ENCODE measurements around the gene SPRR2D.
"Not testable (repeated sequence)": the region's sequence is repeated elsewhere in the genome, so short reads cannot be mapped to it uniquely, and the experiment has no call there.

SPRR2D gene

GRCh38 chr1:153040950-153041631 is at the start of gene SPRR2D:
Gene SPRR2D (minus strand): TSS chr1:153041120. CDS start chr1:153040346, 774 bp downstream.
- no peak for DNase-seq

DNA sequence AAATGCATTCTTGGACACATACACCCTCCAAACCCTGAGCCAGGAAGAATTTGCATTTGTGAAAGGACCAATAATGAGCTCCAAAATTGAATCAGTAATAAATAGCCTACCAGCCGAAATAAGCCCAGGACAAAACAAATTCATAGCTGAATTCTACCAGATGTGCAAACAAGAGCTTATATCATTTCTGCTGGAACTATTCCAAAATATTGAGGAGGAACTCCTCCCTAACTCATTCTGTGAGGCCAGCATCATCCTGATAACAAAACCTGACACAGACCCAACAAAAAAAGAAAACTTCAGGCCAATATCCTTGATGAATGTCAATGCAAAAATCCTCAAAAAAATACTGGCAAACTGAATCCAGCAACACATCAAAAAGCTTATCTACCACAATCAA is 46.7 kb upstream of the SPRR2D start:
- DNase-seq: no peak

- DNase-seq: no peak
These were observed 40.8 kb upstream of the SPRR2D start for GRCh38 chr1:153081736-153082135.

DNA sequence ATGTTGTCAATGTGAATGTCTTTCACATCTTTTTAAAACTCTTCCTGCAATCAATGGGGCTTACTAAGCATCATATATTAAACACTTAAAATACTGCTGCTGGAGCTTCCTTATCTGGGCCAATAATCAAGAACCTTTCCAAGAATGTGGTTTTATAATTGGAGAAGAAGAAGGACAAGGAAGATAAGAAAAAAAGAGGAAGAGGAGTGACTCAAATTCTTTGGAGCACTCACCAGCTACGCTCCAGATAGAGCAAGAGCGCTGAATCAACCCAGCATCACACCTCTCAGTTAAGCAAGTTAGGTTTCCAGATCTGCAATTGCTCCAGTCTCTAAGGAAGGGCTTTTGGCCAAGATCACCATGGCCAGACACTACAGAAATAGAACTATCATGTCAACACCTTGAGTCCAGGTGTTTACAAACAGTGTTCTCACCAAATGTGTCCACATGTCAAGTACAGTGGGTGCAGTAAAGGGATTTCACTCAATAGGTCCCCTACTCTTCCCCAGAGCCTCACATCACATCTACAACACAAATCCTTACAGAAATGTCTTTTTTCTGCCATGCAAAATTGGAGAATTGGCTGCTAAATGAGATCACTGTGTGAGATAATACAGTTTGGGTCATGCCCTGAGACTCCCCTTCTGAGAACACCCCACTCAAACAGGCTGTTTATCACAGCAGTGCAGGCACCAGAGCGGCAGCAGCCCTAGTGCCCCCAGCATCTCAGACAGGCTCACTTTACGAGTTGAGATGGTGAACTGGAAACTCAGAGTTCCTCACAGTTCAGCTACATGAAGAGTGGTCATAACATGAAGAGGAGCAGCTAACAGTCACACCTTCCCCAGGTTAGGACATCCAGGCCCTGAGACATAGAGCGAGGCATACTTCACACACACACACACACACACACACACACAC is 32.1 kb upstream of the SPRR2D start:
- no peak for DNase-seq

- DNase-seq: no peak
These were observed 30.6 kb upstream of the SPRR2D start, which contains the start of gene SPRR2B for GRCh38 chr1:153071511-153071910. Gene SPRR2B (minus strand): TSS chr1:153071611. CDS start chr1:153070839, 772 bp downstream.

GRCh38 chr1:153070243-153070642 is 29.3 kb upstream of the SPRR2D start:
- DNase-seq: no peak

- DNase-seq: no peak
These were observed 18.2 kb upstream of the SPRR2D start for GRCh38 chr1:153058826-153059784.

DNA sequence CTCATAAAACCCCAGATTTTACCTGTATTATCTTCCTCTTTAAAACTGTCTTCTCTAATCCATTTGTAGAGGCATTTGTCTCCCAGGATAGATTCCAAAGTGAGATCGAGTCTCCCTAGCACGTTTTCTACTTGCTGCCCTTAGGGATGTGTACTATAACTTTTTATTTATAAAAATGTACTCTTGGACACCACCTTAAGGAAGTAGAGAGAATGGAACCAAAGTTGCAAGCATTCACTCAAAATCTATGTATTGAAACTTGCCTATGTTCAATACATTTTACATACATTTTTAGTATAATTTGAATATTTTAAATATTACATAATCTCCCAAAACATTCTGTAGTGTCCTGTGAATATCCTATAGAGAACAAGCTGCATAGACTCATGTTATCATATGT is 17.2 kb upstream of the SPRR2D start:
- DNase-seq: no peak

- no peak for DNase-seq
These were observed 16.5 kb upstream of the SPRR2D start, which contains the start of gene SPRR2A for GRCh38 chr1:153057375-153057774. Gene SPRR2A (minus strand): TSS chr1:153057512. CDS start chr1:153056735, 777 bp downstream.

DNA sequence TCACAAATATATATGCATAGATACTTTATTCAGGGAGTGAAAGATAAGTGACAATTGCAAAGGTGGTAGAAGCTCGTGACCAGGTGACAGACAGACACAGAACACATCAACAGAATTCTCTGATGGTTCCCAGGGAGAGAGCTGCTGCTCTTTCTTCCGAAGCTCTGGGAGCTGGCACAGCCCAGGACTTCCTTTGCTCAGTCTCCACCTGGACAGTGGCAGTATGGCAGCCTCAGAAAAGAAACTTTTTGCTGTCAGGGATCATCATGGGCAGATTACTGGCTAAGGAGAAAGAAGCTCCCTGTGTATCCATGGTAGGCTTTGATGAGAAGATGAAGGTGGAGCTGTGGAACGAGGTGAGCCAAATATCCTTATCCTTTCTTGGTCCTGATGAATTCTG is 15.2 kb upstream of the SPRR2D start:
- not testable (repeated sequence) for DNase-seq

DNA sequence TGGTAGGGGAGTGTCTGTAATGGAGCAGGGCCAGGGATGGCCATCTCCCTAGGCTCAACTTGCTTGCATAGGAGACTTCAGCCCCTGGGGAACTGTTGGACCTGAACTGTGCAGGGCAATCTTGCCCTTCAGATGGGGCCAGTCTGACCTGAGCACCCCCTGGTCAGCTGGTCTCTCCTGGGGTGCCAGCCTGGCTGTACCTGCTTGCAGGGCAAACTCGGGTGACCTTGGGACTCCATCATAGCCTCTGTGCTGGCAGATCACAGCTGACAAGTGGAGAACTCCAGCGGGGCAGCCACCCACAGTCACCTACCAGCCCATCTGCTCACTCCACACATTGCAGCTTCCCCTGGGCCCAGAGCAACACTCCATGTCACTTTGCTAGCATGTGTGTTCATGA is 8.3 kb upstream of the SPRR2D start:
- no peak for DNase-seq

- DNase-seq: no peak
These were observed 5.7 kb downstream of the SPRR2D start for GRCh38 chr1:153035211-153035610.

GRCh38 chr1:153032677-153033308 is 8.1 kb downstream of the SPRR2D start:
- DNase-seq: no peak

- DNase-seq: no peak
These were observed 8.8 kb downstream of the SPRR2D start for GRCh38 chr1:153032073-153032472.

DNA sequence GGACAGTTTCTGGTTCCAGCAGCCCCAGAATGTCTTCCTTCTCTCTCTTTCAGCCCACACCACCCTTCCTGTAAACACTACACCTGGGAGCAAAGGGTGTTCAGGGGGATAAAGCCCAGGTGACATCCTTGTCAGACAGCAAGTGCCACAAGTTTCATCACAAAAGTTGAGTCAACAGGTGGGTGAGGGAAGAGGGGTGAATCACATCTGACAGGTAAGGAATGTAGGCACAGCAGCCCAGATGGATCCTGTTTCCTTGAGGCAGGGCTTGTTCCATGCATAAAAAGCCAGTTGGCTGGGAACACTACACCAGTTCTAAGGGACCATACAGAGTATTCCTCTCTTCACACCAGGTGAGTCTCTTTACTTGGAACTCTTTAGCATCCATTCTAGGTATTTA is 10.0 kb downstream of the SPRR2D start, which contains the start of gene SPRR1B:
Gene SPRR1B (plus strand): TSS at position 309 of the 400 bp plus-strand sequence. CDS start 1,143 bp downstream, outside the sequence.
- no peak for DNase-seq

GRCh38 chr1:153028766-153029165 is 12.2 kb downstream of the SPRR2D start:
- DNase-seq: no peak

DNA sequence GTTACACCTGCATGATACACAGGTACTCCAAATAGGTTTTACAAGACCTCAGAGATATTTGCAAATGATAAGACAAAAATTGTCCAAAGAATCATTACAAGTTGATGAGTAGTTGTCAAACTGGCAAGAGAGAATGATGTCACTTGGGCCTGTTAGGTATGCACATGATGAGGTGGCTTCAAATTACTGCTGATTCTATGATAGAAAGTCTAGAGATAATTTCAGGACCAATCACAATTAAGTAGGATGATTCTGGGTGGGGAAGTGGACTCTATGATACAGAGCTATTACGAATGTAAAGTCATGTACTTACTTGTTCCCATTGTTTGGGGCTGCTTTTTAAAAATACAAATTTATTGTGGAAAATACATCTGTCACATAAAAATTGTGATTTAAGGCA is 15.1 kb downstream of the SPRR2D start:
- DNase-seq: no peak

DNA sequence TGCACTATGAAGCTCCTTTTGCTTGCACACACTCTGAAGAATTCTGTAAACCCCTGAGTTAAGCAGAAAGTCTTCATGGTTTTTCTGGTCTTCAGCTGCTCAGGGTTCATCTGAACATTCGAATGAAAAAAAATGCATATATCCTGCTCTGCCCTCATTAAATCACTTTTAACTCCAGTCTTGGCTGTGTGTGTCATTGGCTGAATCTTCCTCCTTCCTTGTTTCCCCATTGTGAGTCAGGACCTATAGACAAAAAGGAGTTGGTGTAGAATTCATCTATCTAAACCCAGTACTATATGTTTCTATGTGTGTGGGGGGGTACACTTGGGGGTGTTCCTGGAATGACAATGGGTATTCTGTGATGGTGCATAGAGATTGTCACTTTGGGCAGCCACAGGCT is 16.5 kb downstream of the SPRR2D start:
- DNase-seq: no peak

GRCh38 chr1:153023109-153023508 is 17.8 kb downstream of the SPRR2D start:
- DNase-seq: no peak

DNA sequence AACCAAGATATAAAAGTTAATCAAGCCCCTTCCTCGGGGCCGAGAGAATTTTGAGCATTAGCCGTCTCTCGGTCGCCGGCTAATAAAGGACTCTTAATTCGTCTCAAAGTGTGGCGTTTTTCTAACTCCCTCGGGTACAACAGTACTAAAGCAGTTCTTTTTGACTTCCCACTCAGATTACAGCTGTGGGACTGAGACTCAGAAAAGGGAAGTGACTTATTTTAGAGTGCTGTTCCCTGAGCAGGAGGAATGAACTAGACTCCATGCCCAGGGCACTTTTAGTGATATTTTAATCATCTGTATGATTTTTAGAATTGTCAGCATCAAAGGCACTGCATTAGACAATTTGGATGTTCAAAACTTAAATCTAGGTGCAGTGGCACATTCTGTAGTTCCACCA is 18.6 kb downstream of the SPRR2D start:
- not testable (repeated sequence) for DNase-seq

- not testable (repeated sequence) for DNase-seq
These were observed 19.1 kb downstream of the SPRR2D start for GRCh38 chr1:153021829-153022228.

DNA sequence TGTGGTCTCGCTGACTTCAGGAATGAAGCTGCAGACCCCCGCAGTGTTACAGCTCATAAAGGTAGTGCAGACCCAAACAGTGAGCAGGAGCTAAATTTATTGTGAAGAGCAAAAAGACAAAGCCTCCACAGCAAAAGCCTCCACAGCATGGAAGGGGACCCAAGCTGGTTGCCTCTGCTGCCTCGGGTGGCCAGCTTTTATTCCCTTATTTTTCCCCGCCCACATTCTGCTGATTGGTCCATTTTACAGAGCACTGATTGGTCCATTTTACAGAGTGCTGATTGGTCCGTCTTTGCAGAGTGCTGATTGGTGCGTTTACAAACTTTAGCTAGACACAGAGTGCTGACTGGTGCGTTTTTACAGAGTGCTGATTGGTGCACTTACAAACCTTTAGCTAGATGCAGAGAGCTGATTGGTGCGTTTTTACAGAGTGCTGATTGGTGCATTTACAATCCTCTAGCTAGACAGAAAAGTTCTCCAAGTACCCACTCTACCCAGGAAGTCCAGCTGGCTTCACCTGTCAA is 29.6 kb downstream of the SPRR2D start:
- DNase-seq: not testable (repeated sequence)

All from NCI-H1092 treated with DMSO at 0.1 percent for 48 hours (cell line).